Measurements from ENCODE around the gene SNORC.
A peak's percentile ranks its signal among the peaks of the same experiment; 100 is the strongest.

Gene SNORC

DNA sequence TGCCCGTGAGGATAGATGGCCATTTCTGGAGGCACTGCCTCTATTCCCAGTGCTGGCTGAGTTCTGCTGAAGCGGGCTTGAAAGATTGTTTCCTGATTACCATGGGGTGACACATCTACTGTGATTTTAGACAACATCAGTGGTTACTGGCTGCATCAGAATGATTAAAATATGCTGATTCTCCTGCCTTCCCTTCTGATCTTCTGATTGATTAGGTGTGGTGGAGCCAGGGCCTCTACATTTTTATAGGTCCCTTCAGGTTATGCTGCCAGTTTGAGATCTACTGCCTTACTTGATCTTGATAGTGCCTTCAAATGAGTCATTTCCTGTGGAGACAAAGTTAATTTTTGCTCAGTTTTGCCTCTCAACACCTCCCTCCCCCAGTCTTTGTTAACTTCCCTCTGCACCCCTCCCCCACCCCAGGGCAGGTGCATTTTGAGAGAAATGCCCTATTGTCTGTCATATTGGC is 31.6 kb upstream of the SNORC start:
- Histone ChIP-seq H3K4me3 (ENCODE audit: insufficient read depth, low read length, poor library complexity, severe bottlenecking) (no peak overlapping the region), H3K9me3 (ENCODE audit: insufficient read depth, low read length) (no peaks in the 10 kb centered on the region), H3F3A (ENCODE audit: insufficient read depth) (no peaks in the 10 kb centered on the region), H3K27me3 (ENCODE audit: low read length) (no peaks in the 10 kb centered on the region), H3K9me2 (replicated peaks; ENCODE audit: insufficient read depth, low read length) (no peaks in the 10 kb centered on the region), H3K9ac (ENCODE audit: low read length) (peak overlapping the region; percentile 27; the same call in 1 of the 2 replicates), H3K36me3 (ENCODE audit: low read length) (0 out of 2 replicates have a peak, but pooled peaks cover 2% of the 10 kb centered on the region), H3K79me2 (ENCODE audit: insufficient read depth, low read length) (no peaks in the 10 kb centered on the region), H3K27ac (ENCODE audit: low read depth, low read length) (peak overlapping the region; percentile 44), H3K4me2 (ENCODE audit: low read depth, low read length, poor library complexity, severe bottlenecking) (peak overlapping the region; percentile 28), H4K20me1 (ENCODE audit: low read depth, low read length) (no peaks in the 10 kb centered on the region), H2AFZ (ENCODE audit: low read depth, low read length, severe bottlenecking) (no peak overlapping the region)
- TF ChIP-seq EZH2phosphoT487 (conservative IDR thresholded peaks at IDR 0.05; ENCODE audit: low read length) = no peak
- TF ChIP-seq, protein P1, sequence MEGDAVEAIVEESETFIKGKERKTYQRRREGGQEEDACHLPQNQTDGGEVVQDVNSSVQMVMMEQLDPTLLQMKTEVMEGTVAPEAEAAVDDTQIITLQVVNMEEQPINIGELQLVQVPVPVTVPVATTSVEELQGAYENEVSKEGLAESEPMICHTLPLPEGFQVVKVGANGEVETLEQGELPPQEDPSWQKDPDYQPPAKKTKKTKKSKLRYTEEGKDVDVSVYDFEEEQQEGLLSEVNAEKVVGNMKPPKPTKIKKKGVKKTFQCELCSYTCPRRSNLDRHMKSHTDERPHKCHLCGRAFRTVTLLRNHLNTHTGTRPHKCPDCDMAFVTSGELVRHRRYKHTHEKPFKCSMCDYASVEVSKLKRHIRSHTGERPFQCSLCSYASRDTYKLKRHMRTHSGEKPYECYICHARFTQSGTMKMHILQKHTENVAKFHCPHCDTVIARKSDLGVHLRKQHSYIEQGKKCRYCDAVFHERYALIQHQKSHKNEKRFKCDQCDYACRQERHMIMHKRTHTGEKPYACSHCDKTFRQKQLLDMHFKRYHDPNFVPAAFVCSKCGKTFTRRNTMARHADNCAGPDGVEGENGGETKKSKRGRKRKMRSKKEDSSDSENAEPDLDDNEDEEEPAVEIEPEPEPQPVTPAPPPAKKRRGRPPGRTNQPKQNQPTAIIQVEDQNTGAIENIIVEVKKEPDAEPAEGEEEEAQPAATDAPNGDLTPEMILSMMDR (IDR thresholded peaks at IDR 0.05; ENCODE audit: insufficient read depth, low read length, poor library complexity, severe bottlenecking) = no peak

DNA sequence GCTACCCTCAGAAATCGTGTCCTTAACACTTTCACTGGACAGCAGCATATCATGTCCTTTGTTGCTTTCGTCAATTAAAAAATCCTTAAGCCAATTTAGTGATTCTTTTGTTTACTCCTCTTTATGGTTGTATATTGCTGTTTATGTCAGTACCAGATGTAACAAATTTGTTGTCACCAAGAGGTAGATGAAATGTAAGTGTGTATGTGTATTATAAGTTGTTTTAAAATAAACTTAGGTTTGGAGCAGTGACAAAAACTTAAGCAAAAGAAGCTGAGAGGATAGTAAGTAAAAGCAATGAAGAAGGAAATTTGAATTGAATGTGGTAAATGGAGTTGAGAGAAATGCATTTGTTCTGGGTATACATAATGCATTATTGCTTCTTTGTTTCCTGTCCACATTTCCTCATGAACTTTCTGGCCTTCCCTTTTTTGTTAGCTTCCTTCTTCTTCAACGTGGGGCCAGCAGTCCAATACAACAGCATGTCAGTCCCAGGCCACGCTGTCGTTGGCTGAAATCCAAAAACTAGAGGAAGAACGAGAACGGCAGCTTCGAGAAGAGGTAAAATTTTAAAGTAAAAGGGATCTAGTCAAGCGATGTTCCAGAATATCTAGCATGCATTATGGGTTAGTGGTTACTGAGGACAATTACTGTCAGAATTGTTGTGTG is 30.5 kb upstream of the SNORC start:
- no peak overlapping the region for H3K4me2 ChIP-seq (ENCODE audit: low read depth, low read length, poor library complexity, severe bottlenecking)
- no peaks in the 10 kb centered on the region for H4K20me1 ChIP-seq (ENCODE audit: low read depth, low read length)
- H2AFZ ChIP-seq (ENCODE audit: low read depth, low read length, severe bottlenecking) = no peak overlapping the region
- H3K27me3 ChIP-seq (ENCODE audit: low read length) = no peaks in the 10 kb centered on the region
- H3K79me2 ChIP-seq (ENCODE audit: insufficient read depth, low read length) = no peaks in the 10 kb centered on the region
- H3K9me3 ChIP-seq (ENCODE audit: insufficient read depth, low read length) = no peaks in the 10 kb centered on the region
- H3K27ac ChIP-seq (ENCODE audit: low read depth, low read length) = no peak overlapping the region
- no peaks in the 10 kb centered on the region for H3K9me2 ChIP-seq (replicated peaks; ENCODE audit: insufficient read depth, low read length)
- no peak overlapping the region for H3K4me3 ChIP-seq (ENCODE audit: insufficient read depth, low read length, poor library complexity, severe bottlenecking)
- H3K9ac ChIP-seq (ENCODE audit: low read length) = no peak overlapping the region
- no peak for TF ChIP-seq EZH2phosphoT487 (conservative IDR thresholded peaks at IDR 0.05; ENCODE audit: low read length)
- TF ChIP-seq, protein P1 (IDR thresholded peaks at IDR 0.05; ENCODE audit: insufficient read depth, low read length, poor library complexity, severe bottlenecking) = no peak
- H3F3A ChIP-seq (ENCODE audit: insufficient read depth) = no peaks in the 10 kb centered on the region
- H3K36me3 ChIP-seq (ENCODE audit: low read length) = peaks cover 2% of the 10 kb centered on the region; the same call in 1 of the 2 replicates

DNA sequence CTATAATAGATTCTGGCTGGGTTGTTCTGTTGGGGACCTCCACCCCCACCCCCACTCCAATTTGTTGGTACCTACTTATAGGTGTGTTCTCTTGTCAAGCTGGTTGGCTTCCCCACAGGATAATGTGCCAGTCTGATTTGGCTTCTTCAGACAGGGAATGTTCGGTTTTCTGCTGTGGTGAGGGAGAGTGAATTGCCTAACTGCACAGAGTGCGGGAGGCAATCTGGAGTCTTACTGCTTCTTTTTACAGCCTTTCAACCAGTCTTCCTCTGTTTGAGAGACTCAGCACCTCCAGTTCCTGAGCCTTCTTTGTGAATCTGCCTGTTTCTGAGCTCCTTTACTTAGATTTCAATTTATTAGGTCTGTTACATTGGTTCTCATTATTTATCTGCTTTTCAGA is 27.4 kb upstream of the SNORC start:
- H3K4me3 ChIP-seq (ENCODE audit: insufficient read depth, low read length, poor library complexity, severe bottlenecking) = no peak overlapping the region
- no peaks in the 10 kb centered on the region for H3K9me3 ChIP-seq (ENCODE audit: insufficient read depth, low read length)
- H4K20me1 ChIP-seq (ENCODE audit: low read depth, low read length) = no peaks in the 10 kb centered on the region
- no peaks in the 10 kb centered on the region for H3K9me2 ChIP-seq (replicated peaks; ENCODE audit: insufficient read depth, low read length)
- H3F3A ChIP-seq (ENCODE audit: insufficient read depth) = no peaks in the 10 kb centered on the region
- H3K9ac ChIP-seq (ENCODE audit: low read length) = no peak overlapping the region
- peaks cover 19% of the 10 kb centered on the region for H3K36me3 ChIP-seq (ENCODE audit: low read length)
- H3K27ac ChIP-seq (ENCODE audit: low read depth, low read length) = no peak overlapping the region
- H3K4me2 ChIP-seq (ENCODE audit: low read depth, low read length, poor library complexity, severe bottlenecking) = no peak overlapping the region
- H3K79me2 ChIP-seq (ENCODE audit: insufficient read depth, low read length) = no peaks in the 10 kb centered on the region
- TF ChIP-seq, protein P1 (IDR thresholded peaks at IDR 0.05; ENCODE audit: insufficient read depth, low read length, poor library complexity, severe bottlenecking) = no peak
- TF ChIP-seq EZH2phosphoT487 (conservative IDR thresholded peaks at IDR 0.05; ENCODE audit: low read length) = no peak
- no peaks in the 10 kb centered on the region for H3K27me3 ChIP-seq (ENCODE audit: low read length)
- no peak overlapping the region for H2AFZ ChIP-seq (ENCODE audit: low read depth, low read length, severe bottlenecking)

All from SU-DHL-6 (cell line).